Lung microvascular endothelial cell (primary cell): ENCODE data around the gene ST8SIA6. TPM values are rescaled to one million over a fixed set of nuclear protein-coding genes. Genes with fewer than 3 reads are reported as not detected.
"Not testable (repeated sequence)": the region's sequence is repeated elsewhere in the genome, so short reads cannot be mapped to it uniquely, and the experiment has no call there.

ENCODE experiments used
- DNase-seq, 2 donors: peaks; one replicate each; pipeline versions ENCODE4 v3.0.0 to v3.0.0-alpha.2; 2010; ENCODE audit warnings: low read depth in 2 of 2
- total RNA-seq: library from RNA; depleted of rRNA; stranded (reverse); fragments of >200 nt; gene quantifications from 2 replicates; pipeline ENCODE4 v1.2.1, GENCODE V29; 2014

ST8SIA6 gene
- total RNA-seq: 0.20 and 0.87 TPM in 2 replicates

- DNase-seq: peak; percentile 72 to 79
Measured at GRCh38 chr10:17454161-17455014, at the start of gene ST8SIA6. TSS of gene ST8SIA6 (minus strand) at chr10:17454595. CDS start at chr10:17454255, 340 bp downstream.

GRCh38 chr10:17503795-17504194 is 49.4 kb upstream of the ST8SIA6 start:
- no peak for DNase-seq

- no peak for DNase-seq
Measured at GRCh38 chr10:17502814-17503213, 48.4 kb upstream of the ST8SIA6 start.

- DNase-seq: not testable (repeated sequence)
Measured at GRCh38 chr10:17499014-17499413, 44.6 kb upstream of the ST8SIA6 start.

- no peak for DNase-seq
Measured at GRCh38 chr10:17497446-17498030, 43.1 kb upstream of the ST8SIA6 start.

- DNase-seq: no peak
Measured at GRCh38 chr10:17494626-17495260, 40.3 kb upstream of the ST8SIA6 start.

- no peak for DNase-seq
Measured at GRCh38 chr10:17488848-17489247, 34.5 kb upstream of the ST8SIA6 start.

- no peak for DNase-seq
Measured at GRCh38 chr10:17483079-17483478, 28.7 kb upstream of the ST8SIA6 start.

GRCh38 chr10:17479822-17480221 is 25.4 kb upstream of the ST8SIA6 start:
- DNase-seq: no peak

GRCh38 chr10:17479015-17479615 is 24.7 kb upstream of the ST8SIA6 start:
- DNase-seq: no peak

- no peak for DNase-seq
Measured at GRCh38 chr10:17476073-17476472, 21.7 kb upstream of the ST8SIA6 start.

- DNase-seq: peak in 1 of 2 donors; percentile 76
Measured at GRCh38 chr10:17475661-17476060, 21.3 kb upstream of the ST8SIA6 start.

- DNase-seq: peak in 1 of 2 donors; percentile 18
Measured at GRCh38 chr10:17474595-17475323, 20.4 kb upstream of the ST8SIA6 start.

- no peak for DNase-seq
Measured at GRCh38 chr10:17473228-17473950, 19.0 kb upstream of the ST8SIA6 start.

GRCh38 chr10:17472481-17473227 is 18.3 kb upstream of the ST8SIA6 start:
- DNase-seq: no peak

GRCh38 chr10:17470246-17470645 is 15.9 kb upstream of the ST8SIA6 start:
- no peak for DNase-seq

GRCh38 chr10:17465328-17466125 is 11.1 kb upstream of the ST8SIA6 start:
- DNase-seq: no peak

GRCh38 chr10:17464545-17464944 is 10.2 kb upstream of the ST8SIA6 start:
- DNase-seq: no peak

GRCh38 chr10:17460756-17461155 is 6.4 kb upstream of the ST8SIA6 start:
- no peak for DNase-seq
